IPS DF 4.7 (cell line): ENCODE data around the gene PATJ.
"Not testable (repeated sequence)": the region's sequence is repeated elsewhere in the genome, so short reads cannot be mapped to it uniquely, and the experiment has no call there.

ENCODE experiments used
- DNase-seq: peaks from one replicate; pipeline ENCODE4 v3.0.0-alpha.2; 2013; ENCODE audit warnings: low spot score; ENCODE audit errors: extremely low read depth

PATJ gene

GRCh38 chr1:61887931-61888564 is 145.8 kb downstream of the PATJ start:
- DNase-seq, result no peak

- no peak for DNase-seq
Observed at GRCh38 chr1:61888808-61889207, 146.5 kb downstream of the PATJ start.

- not testable (repeated sequence) for DNase-seq
Observed at GRCh38 chr1:61890435-61890834, 148.2 kb downstream of the PATJ start.

GRCh38 chr1:61892977-61893376 is 150.7 kb downstream of the PATJ start:
- DNase-seq, result no peak

GRCh38 chr1:61894296-61894695 is 152.0 kb downstream of the PATJ start:
- not testable (repeated sequence) for DNase-seq

GRCh38 chr1:61895175-61895574 is 152.9 kb downstream of the PATJ start:
- no peak for DNase-seq

- DNase-seq, result no peak
Observed at GRCh38 chr1:61898658-61899057, 156.4 kb downstream of the PATJ start.

- DNase-seq, result no peak
Observed at GRCh38 chr1:61904354-61904753, 162.1 kb downstream of the PATJ start.

- DNase-seq, result no peak
Observed at GRCh38 chr1:61907102-61907501, 164.8 kb downstream of the PATJ start.

GRCh38 chr1:61910035-61910434 is 167.8 kb downstream of the PATJ start:
- DNase-seq, result no peak

- DNase-seq, result no peak
Observed at GRCh38 chr1:61914823-61915482, 172.7 kb downstream of the PATJ start.

GRCh38 chr1:61921435-61921834 is 179.2 kb downstream of the PATJ start:
- DNase-seq, result no peak

- no peak for DNase-seq
Observed at GRCh38 chr1:61922950-61923480, 180.7 kb downstream of the PATJ start.

GRCh38 chr1:61925591-61926298 is 183.5 kb downstream of the PATJ start:
- no peak for DNase-seq

- DNase-seq, result no peak
Observed at GRCh38 chr1:61926597-61926996, 184.3 kb downstream of the PATJ start.

GRCh38 chr1:61930116-61930645 is 187.9 kb downstream of the PATJ start:
- no peak for DNase-seq

GRCh38 chr1:61931587-61932279 is 189.5 kb downstream of the PATJ start:
- no peak for DNase-seq

GRCh38 chr1:61935516-61935915 is 193.2 kb downstream of the PATJ start:
- no peak for DNase-seq

GRCh38 chr1:61936839-61937238 is 194.6 kb downstream of the PATJ start:
- no peak for DNase-seq

- no peak for DNase-seq
Observed at GRCh38 chr1:61941794-61942193, 199.5 kb downstream of the PATJ start.

GRCh38 chr1:61942856-61943255 is 200.6 kb downstream of the PATJ start:
- no peak for DNase-seq
